Breast epithelium (tissue), 4 donors: ENCODE data around the gene THSD7B. TPM values are rescaled to one million over a fixed set of nuclear protein-coding genes. Genes with fewer than 3 reads are reported as not detected.

Experiments
- DNase-seq, 2 donors: peaks; one replicate each; pipeline ENCODE4 v3.0.0-alpha.2; 2019; ENCODE audit warnings: low spot score in 2 of 2
- H3K27ac ChIP-seq, 2 donors: fragments of 200-600 bp; sonication (generic) in 1 of 2; one replicate each; pipeline ENCODE4 v1.5.1; 2016 to 2019; ENCODE audit warnings: mild to moderate bottlenecking in 1 of 2
- H3K27me3 ChIP-seq, 2 donors: fragments of 200-600 bp; sonication (generic) in 1 of 2; one replicate each; pipeline versions ENCODE4 v1.5.1 to v1.6.0; 2017 to 2019; ENCODE audit warnings: control low read depth in 1 of 2, mild to moderate bottlenecking in 1 of 2
- H3K36me3 ChIP-seq: fragments of 200-600 bp; one replicate; pipeline ENCODE4 v1.5.1; 2019
- H3K4me1 ChIP-seq, 2 donors: fragments of 200-600 bp; sonication (generic); one replicate each; pipeline ENCODE4 v1.5.1; 2016 to 2019; ENCODE audit warnings: control low read depth in 1 of 2
- H3K4me3 ChIP-seq, 3 donors: fragments of 200-600 bp; sonication (generic); 1 replicate in 2 of 3; 2 replicates in 1 of 3; pipeline ENCODE4 v1.5.1; 2016 to 2019; ENCODE audit warnings: mild to moderate bottlenecking in 3 of 3, moderate library complexity in 2 of 3
- H3K9me3 ChIP-seq, 2 donors: fragments of 200-600 bp; sonication (generic) in 1 of 2; one replicate each; pipeline ENCODE4 v1.5.1; 2016 to 2019; ENCODE audit warnings: control low read depth in 1 of 2
- CTCF ChIP-seq, 3 donors: fragments of 450-650 bp; IDR thresholded peaks; one replicate each; pipeline ENCODE4 v1.5.1; 2016 to 2017; ENCODE audit warnings: antibody characterized with exemption in 3 of 3, mild to moderate bottlenecking in 3 of 3, moderate library complexity in 3 of 3
- POLR2A ChIP-seq: fragments of 450-650 bp; IDR thresholded peaks from one replicate; pipeline ENCODE4 v1.6.1; 2016; ENCODE audit warnings: antibody characterized with exemption, mild to moderate bottlenecking, moderate library complexity
- POLR2AphosphoS5 ChIP-seq, 3 donors: sonication (generic); formaldehyde crosslinking; IDR thresholded peaks; one replicate each; pipeline ENCODE4 v1.6.1; 2017; ENCODE audit warnings: antibody characterized with exemption in 3 of 3
- intact Hi-C: fragments of 100-400 bp; cut with DNase I; formaldehyde crosslinking; loops from one replicate; pipeline ENCODE4 v1.15.1; 2023; ENCODE audit warnings: low total_unique reads
- total RNA-seq, 3 donors: library from RNA; depleted of rRNA; stranded (reverse); fragments of >200 nt; gene quantifications; one replicate each; pipeline ENCODE4 v1.1.0, GENCODE V29; 2016

THSD7B gene
- total RNA-seq, 3 donors from 2014 or later: 0.73 to 3.3 (median 2.1) TPM

GRCh38 chr2:137021763-137022162 is 256.4 kb downstream of the THSD7B start:
- no peak for TF ChIP-seq POLR2AphosphoS5 (IDR thresholded peaks at IDR 0.05)
- no peak for TF ChIP-seq CTCF (IDR thresholded peaks at IDR 0.05)
- TF ChIP-seq POLR2A: no peak
- H3K4me3 ChIP-seq: no peak overlapping the region
- H3K9me3 ChIP-seq: no peaks in the 10 kb centered on the region
- intact Hi-C loops: no loop called here
- no peaks in the 10 kb centered on the region for H3K27me3 ChIP-seq
- no peaks in the 10 kb centered on the region for H3K36me3 ChIP-seq
- no peak overlapping the region for H3K27ac ChIP-seq
- no peaks in the 10 kb centered on the region for H3K4me1 ChIP-seq
- DNase-seq: no peak

- no peaks in the 10 kb centered on the region for H3K27me3 ChIP-seq
- H3K27ac ChIP-seq: no peak overlapping the region
- no peaks in the 10 kb centered on the region for H3K4me1 ChIP-seq
- TF ChIP-seq CTCF (IDR thresholded peaks at IDR 0.05) (no peak), POLR2A (no peak), POLR2AphosphoS5 (IDR thresholded peaks at IDR 0.05) (no peak)
- H3K9me3 ChIP-seq: no peaks in the 10 kb centered on the region
- intact Hi-C loops: no loop called here
- DNase-seq: no peak
- no peaks in the 10 kb centered on the region for H3K36me3 ChIP-seq
- H3K4me3 ChIP-seq: no peak overlapping the region
Measured at GRCh38 chr2:137023205-137023604, 257.9 kb downstream of the THSD7B start.

GRCh38 chr2:137031731-137032130 is 266.4 kb downstream of the THSD7B start:
- intact Hi-C loops: no loop called here
- no peak for TF ChIP-seq POLR2AphosphoS5 (IDR thresholded peaks at IDR 0.05)
- no peak for TF ChIP-seq POLR2A
- no peak for TF ChIP-seq CTCF (IDR thresholded peaks at IDR 0.05)
- Histone ChIP-seq H3K27me3 (no peaks in the 10 kb centered on the region), H3K9me3 (no peaks in the 10 kb centered on the region), H3K36me3 (no peaks in the 10 kb centered on the region), H3K4me3 (no peak overlapping the region), H3K4me1 (no peaks in the 10 kb centered on the region), H3K27ac (no peak overlapping the region)
- DNase-seq: no peak

- no peaks in the 10 kb centered on the region for H3K27me3 ChIP-seq
- intact Hi-C loops: no loop called here
- TF ChIP-seq CTCF (IDR thresholded peaks at IDR 0.05) (no peak), POLR2AphosphoS5 (IDR thresholded peaks at IDR 0.05) (no peak), POLR2A (no peak)
- no peaks in the 10 kb centered on the region for H3K4me1 ChIP-seq
- H3K4me3 ChIP-seq: no peak overlapping the region
- no peak for DNase-seq
- no peak overlapping the region for H3K27ac ChIP-seq
- no peaks in the 10 kb centered on the region for H3K36me3 ChIP-seq
- no peaks in the 10 kb centered on the region for H3K9me3 ChIP-seq
Measured at GRCh38 chr2:137036619-137037018, 271.3 kb downstream of the THSD7B start.

GRCh38 chr2:137039482-137040152 is 274.3 kb downstream of the THSD7B start:
- Histone ChIP-seq H3K36me3 (no peaks in the 10 kb centered on the region), H3K9me3 (no peaks in the 10 kb centered on the region), H3K4me3 (no peak overlapping the region), H3K4me1 (no peaks in the 10 kb centered on the region), H3K27me3 (no peaks in the 10 kb centered on the region), H3K27ac (no peak overlapping the region)
- no peak for DNase-seq
- intact Hi-C loops: no loop called here
- TF ChIP-seq CTCF (IDR thresholded peaks at IDR 0.05) (no peak), POLR2A (no peak), POLR2AphosphoS5 (IDR thresholded peaks at IDR 0.05) (no peak)
